Breast epithelium (tissue), 4 donors: ENCODE measurements around the gene TCN2. TPM values are rescaled to one million over a fixed set of nuclear protein-coding genes. Genes with fewer than 3 reads are reported as not detected.
A peak's percentile ranks its signal among the peaks of the same experiment; 100 is the strongest.

Experiments used
- DNase-seq, 2 donors: peaks; one replicate each; pipeline ENCODE4 v3.0.0-alpha.2; 2019; ENCODE audit warnings: low spot score in 2 of 2
- H3K27ac ChIP-seq, 2 donors: fragments of 200-600 bp; sonication (generic) in 1 of 2; one replicate each; pipeline ENCODE4 v1.5.1; 2016 to 2019; ENCODE audit warnings: mild to moderate bottlenecking in 1 of 2
- H3K27me3 ChIP-seq, 2 donors: fragments of 200-600 bp; sonication (generic) in 1 of 2; one replicate each; pipeline versions ENCODE4 v1.5.1 to v1.6.0; 2017 to 2019; ENCODE audit warnings: control low read depth in 1 of 2, mild to moderate bottlenecking in 1 of 2
- H3K36me3 ChIP-seq: fragments of 200-600 bp; one replicate; pipeline ENCODE4 v1.5.1; 2019
- H3K4me1 ChIP-seq, 2 donors: fragments of 200-600 bp; sonication (generic); one replicate each; pipeline ENCODE4 v1.5.1; 2016 to 2019; ENCODE audit warnings: control low read depth in 1 of 2
- H3K4me3 ChIP-seq, 3 donors: fragments of 200-600 bp; sonication (generic); 1 replicate in 2 of 3; 2 replicates in 1 of 3; pipeline ENCODE4 v1.5.1; 2016 to 2019; ENCODE audit warnings: mild to moderate bottlenecking in 3 of 3, moderate library complexity in 2 of 3
- H3K9me3 ChIP-seq, 2 donors: fragments of 200-600 bp; sonication (generic) in 1 of 2; one replicate each; pipeline ENCODE4 v1.5.1; 2016 to 2019; ENCODE audit warnings: control low read depth in 1 of 2
- POLR2A ChIP-seq: fragments of 450-650 bp; IDR thresholded peaks from one replicate; pipeline ENCODE4 v1.6.1; 2016; ENCODE audit warnings: antibody characterized with exemption, mild to moderate bottlenecking, moderate library complexity
- POLR2AphosphoS5 ChIP-seq, 3 donors: sonication (generic); formaldehyde crosslinking; IDR thresholded peaks; one replicate each; pipeline ENCODE4 v1.6.1; 2017; ENCODE audit warnings: antibody characterized with exemption in 3 of 3
- intact Hi-C: fragments of 100-400 bp; cut with DNase I; formaldehyde crosslinking; loops from one replicate; pipeline ENCODE4 v1.15.1; 2023; ENCODE audit warnings: low total_unique reads
- total RNA-seq, 3 donors: library from RNA; depleted of rRNA; stranded (reverse); fragments of >200 nt; gene quantifications; one replicate each; pipeline ENCODE4 v1.1.0, GENCODE V29; 2016
- TF ChIP-seq, protein P1 (sequence below), 3 donors: fragments of 450-650 bp; IDR thresholded peaks; one replicate each; pipeline ENCODE4 v1.5.1; 2016 to 2017; ENCODE audit warnings: antibody characterized with exemption in 3 of 3, mild to moderate bottlenecking in 3 of 3, moderate library complexity in 3 of 3

TCN2 gene
- total RNA-seq, 3 donors from 2014 or later: 32.4 to 69.8 (median 36.7) TPM

- Histone ChIP-seq H3K9me3 (no peaks in the 10 kb centered on the region), H3K4me1 (peaks cover 0 to 7% of the 10 kb centered on the region in 2 donors), H3K27ac (peak overlapping the region in 1 of 2 donors; percentile 73), H3K27me3 (no peaks in the 10 kb centered on the region), H3K36me3 (no peaks in the 10 kb centered on the region), H3K4me3 (peak overlapping the region; percentile 56 to 83 (median 68))
- intact Hi-C loops: no loop called here
- no peak for DNase-seq
- no peak for TF ChIP-seq POLR2A
- TF ChIP-seq POLR2AphosphoS5 (IDR thresholded peaks at IDR 0.05): no peak
- TF ChIP-seq, protein P1, sequence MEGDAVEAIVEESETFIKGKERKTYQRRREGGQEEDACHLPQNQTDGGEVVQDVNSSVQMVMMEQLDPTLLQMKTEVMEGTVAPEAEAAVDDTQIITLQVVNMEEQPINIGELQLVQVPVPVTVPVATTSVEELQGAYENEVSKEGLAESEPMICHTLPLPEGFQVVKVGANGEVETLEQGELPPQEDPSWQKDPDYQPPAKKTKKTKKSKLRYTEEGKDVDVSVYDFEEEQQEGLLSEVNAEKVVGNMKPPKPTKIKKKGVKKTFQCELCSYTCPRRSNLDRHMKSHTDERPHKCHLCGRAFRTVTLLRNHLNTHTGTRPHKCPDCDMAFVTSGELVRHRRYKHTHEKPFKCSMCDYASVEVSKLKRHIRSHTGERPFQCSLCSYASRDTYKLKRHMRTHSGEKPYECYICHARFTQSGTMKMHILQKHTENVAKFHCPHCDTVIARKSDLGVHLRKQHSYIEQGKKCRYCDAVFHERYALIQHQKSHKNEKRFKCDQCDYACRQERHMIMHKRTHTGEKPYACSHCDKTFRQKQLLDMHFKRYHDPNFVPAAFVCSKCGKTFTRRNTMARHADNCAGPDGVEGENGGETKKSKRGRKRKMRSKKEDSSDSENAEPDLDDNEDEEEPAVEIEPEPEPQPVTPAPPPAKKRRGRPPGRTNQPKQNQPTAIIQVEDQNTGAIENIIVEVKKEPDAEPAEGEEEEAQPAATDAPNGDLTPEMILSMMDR (IDR thresholded peaks at IDR 0.05): peak; percentile 36 to 56 (median 39)
These were observed 1.4 kb upstream of the TCN2 start for GRCh38 chr22:30605449-30606110.

GRCh38 chr22:30607300-30607930, 441 bp downstream of the TCN2 start:
- TF ChIP-seq POLR2AphosphoS5 (IDR thresholded peaks at IDR 0.05) (no peak), POLR2A (no peak)
- TF ChIP-seq, protein P1 (IDR thresholded peaks at IDR 0.05): no peak
- peak overlapping the region; percentile 73 to 87 for H3K27ac ChIP-seq
- peak overlapping the region; percentile 56 to 83 (median 68) for H3K4me3 ChIP-seq
- DNase-seq: no peak
- peaks cover 0 to 7% of the 10 kb centered on the region in 2 donors for H3K4me1 ChIP-seq
- no peaks in the 10 kb centered on the region for H3K9me3 ChIP-seq
- H3K36me3 ChIP-seq: no peaks in the 10 kb centered on the region
- H3K27me3 ChIP-seq: no peaks in the 10 kb centered on the region
- intact Hi-C loops: no loop called here

- no peaks in the 10 kb centered on the region for H3K27me3 ChIP-seq
- peaks cover 0 to 7% of the 10 kb centered on the region in 2 donors for H3K4me1 ChIP-seq
- H3K27ac ChIP-seq: peak overlapping the region in 1 of 2 donors; percentile 41
- no peaks in the 10 kb centered on the region for H3K9me3 ChIP-seq
- DNase-seq: no peak
- TF ChIP-seq POLR2AphosphoS5 (IDR thresholded peaks at IDR 0.05) (no peak), POLR2A (no peak)
- TF ChIP-seq, protein P1 (IDR thresholded peaks at IDR 0.05): no peak
- intact Hi-C loops: no loop called here
- peak overlapping the region; percentile 56 to 83 (median 68) for H3K4me3 ChIP-seq
- H3K36me3 ChIP-seq: no peaks in the 10 kb centered on the region
These were observed 965 bp downstream of the TCN2 start for GRCh38 chr22:30607939-30608338.

DNA sequence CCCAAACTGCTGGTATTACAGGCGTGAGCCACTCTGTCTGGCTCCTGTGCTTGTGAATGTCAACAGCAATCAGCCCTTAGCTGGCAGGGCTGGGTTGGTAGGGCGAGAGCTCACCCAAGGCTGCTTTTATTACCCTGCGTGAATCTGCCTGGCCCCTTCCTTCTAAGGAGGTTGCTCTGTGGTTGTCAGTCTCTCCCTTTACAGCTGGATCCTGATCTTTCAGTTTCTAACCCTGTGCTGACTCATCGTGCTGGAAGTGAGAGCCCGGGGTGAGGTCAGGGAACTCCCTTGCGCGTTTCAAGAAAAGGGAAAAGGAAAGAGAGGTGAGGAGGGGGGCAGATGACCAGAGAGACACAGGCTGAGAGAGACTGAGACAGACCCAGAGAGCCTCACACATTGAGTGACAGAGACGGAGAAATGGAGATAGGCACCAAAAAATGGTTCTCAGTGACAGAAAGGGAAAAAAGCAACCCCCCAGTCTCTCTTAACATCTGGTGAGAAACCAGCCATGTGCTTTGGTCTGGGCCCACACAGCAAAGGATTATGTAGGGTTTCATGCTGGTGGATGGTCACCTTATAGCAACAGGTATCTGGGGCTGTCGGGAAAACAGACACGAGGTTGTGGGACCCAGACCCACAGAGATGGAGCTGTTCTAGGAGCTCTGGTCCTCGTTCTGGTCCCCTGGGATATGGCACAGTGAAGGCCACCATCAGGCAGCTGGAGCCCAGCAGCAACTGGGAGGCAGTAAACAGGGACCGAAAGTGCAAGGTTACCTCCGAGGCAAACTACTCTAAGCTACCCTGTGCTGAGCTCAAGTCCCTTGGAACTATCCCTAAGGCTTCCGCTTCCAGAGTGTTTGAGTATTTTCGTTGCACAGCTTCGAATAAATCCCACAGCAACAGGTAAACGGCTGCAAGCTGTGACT, 2.5 kb downstream of the TCN2 start:
- no peak for DNase-seq
- H3K9me3 ChIP-seq: no peaks in the 10 kb centered on the region
- H3K27ac ChIP-seq: peak overlapping the region; percentile 37 to 62
- H3K4me1 ChIP-seq: peaks cover 0 to 7% of the 10 kb centered on the region in 2 donors
- TF ChIP-seq, protein P1 (IDR thresholded peaks at IDR 0.05): no peak
- TF ChIP-seq POLR2A (no peak), POLR2AphosphoS5 (IDR thresholded peaks at IDR 0.05) (no peak)
- intact Hi-C loops: loop anchor here (10.0 kb wide), 1 partner anchor 315 kb away; no protein-coding TSS in a partner anchor
- H3K36me3 ChIP-seq: no peaks in the 10 kb centered on the region
- H3K27me3 ChIP-seq: no peaks in the 10 kb centered on the region
- peak overlapping the region in 1 of 3 donors; percentile 56 for H3K4me3 ChIP-seq
